DND-41 (cell line): Measurements from ENCODE around the gene PDZD11.
"Not testable (repeated sequence)": the region's sequence is repeated elsewhere in the genome, so short reads cannot be mapped to it uniquely, and the experiment has no call there.

Experiments
- ATAC-seq: fragments of 200-7000 bp; cut with Tn5 transposase; 3 replicates; pipeline ENCODE4 v1.9.1; 2021; ENCODE audit warnings: low read depth; ENCODE audit not compliant: insufficient read depth
- DNase-seq: peaks from one replicate; pipeline ENCODE4 v3.0.0-alpha.2; 2020
- H2AFZ ChIP-seq: 2 replicates; pipeline ENCODE4 v1.6.0; 2012; ENCODE audit warnings: low read depth, low read length
- H3K27ac ChIP-seq: 2 replicates; pipeline ENCODE4 v1.5.1; 2012; ENCODE audit warnings: low read length, inconsistent platforms
- H3K27me3 ChIP-seq: fragments of 200-600 bp; sonication (generic); 2 replicates; pipeline ENCODE4 v1.6.0; 2012; ENCODE audit warnings: low read length, mild to moderate bottlenecking, inconsistent platforms; ENCODE audit not compliant: insufficient read depth, poor library complexity
- H3K36me3 ChIP-seq: 2 replicates; pipeline ENCODE4 v1.5.1; 2012; ENCODE audit warnings: low read length, inconsistent platforms; ENCODE audit not compliant: insufficient read depth
- H3K4me1 ChIP-seq: 2 replicates; pipeline ENCODE4 v1.5.1; 2012; ENCODE audit warnings: mild to moderate bottlenecking, low read length; ENCODE audit not compliant: insufficient read depth
- H3K4me2 ChIP-seq: 2 replicates; pipeline ENCODE4 v1.6.0; 2012; ENCODE audit warnings: mild to moderate bottlenecking, moderate library complexity, low read length, inconsistent platforms; ENCODE audit not compliant: insufficient read depth
- H3K4me3 ChIP-seq, 2 experiments: fragments of 200-600 bp in 1 of 2; shearing (Covaris generic) in 1 of 2; 2 replicates each; pipeline ENCODE4 v1.5.1; 2012 to 2016; ENCODE audit warnings: inconsistent platforms in 2 of 2, low read length in 2 of 2, mild to moderate bottlenecking in 2 of 2, low read depth in 1 of 2, moderate library complexity in 1 of 2
- H3K79me2 ChIP-seq: 2 replicates; pipeline ENCODE4 v1.6.0; 2012; ENCODE audit warnings: low read length, inconsistent platforms; ENCODE audit not compliant: insufficient read depth
- H3K9ac ChIP-seq: 2 replicates; pipeline ENCODE4 v1.6.0; 2012; ENCODE audit warnings: low read depth, mild to moderate bottlenecking, inconsistent platforms, low read length, moderate library complexity
- H3K9me3 ChIP-seq: 2 replicates; pipeline ENCODE4 v1.5.1; 2012; ENCODE audit warnings: low read length, moderate library complexity, mild to moderate bottlenecking, inconsistent platforms; ENCODE audit not compliant: insufficient read depth, severe bottlenecking
- H4K20me1 ChIP-seq: 2 replicates; pipeline ENCODE4 v1.6.0; 2012; ENCODE audit warnings: low read length; ENCODE audit not compliant: insufficient read depth
- CTCF ChIP-seq: IDR thresholded peaks from 2 replicates; pipeline ENCODE4 v1.5.1; 2012; ENCODE audit warnings: borderline replicate concordance, low read length, moderate library complexity, mild to moderate bottlenecking; ENCODE audit not compliant: poor library complexity, severe bottlenecking; ENCODE audit errors: extremely low read depth
- EZH2 ChIP-seq: IDR thresholded peaks from 3 replicates; pipeline ENCODE4 v1.6.1; 2012; ENCODE audit warnings: borderline replicate concordance, low read depth, mild to moderate bottlenecking, moderate library complexity, low read length, inconsistent platforms; ENCODE audit not compliant: severe bottlenecking

Gene PDZD11

GRCh38 chrX:70280573-70280972, 9.2 kb downstream of the PDZD11 start:
- Histone ChIP-seq H3K9me3 (no peaks in the 10 kb centered on the region), H4K20me1 (no peaks in the 10 kb centered on the region), H3K4me2 (no peak overlapping the region), H3K27me3 (no peaks in the 10 kb centered on the region), H3K9ac (no peak overlapping the region), H3K27ac (no peak overlapping the region), H2AFZ (no peak overlapping the region), H3K79me2 (no peaks in the 10 kb centered on the region), H3K36me3 (no peaks in the 10 kb centered on the region), H3K4me3 (no peak overlapping the region), H3K4me1 (no peaks in the 10 kb centered on the region)
- DNase-seq, result no peak
- no peak for ATAC-seq
- no peak for TF ChIP-seq CTCF
- no peak for TF ChIP-seq EZH2

- TF ChIP-seq EZH2 (no peak), CTCF (no peak)
- no peaks in the 10 kb centered on the region for H3K79me2 ChIP-seq
- H3K36me3 ChIP-seq, result no peaks in the 10 kb centered on the region
- H4K20me1 ChIP-seq, result no peaks in the 10 kb centered on the region
- H3K4me2 ChIP-seq, result no peak overlapping the region
- H3K9ac ChIP-seq, result no peak overlapping the region
- no peaks in the 10 kb centered on the region for H3K27me3 ChIP-seq
- ATAC-seq, result no peak
- H3K9me3 ChIP-seq, result no peaks in the 10 kb centered on the region
- no peak overlapping the region for H2AFZ ChIP-seq
- no peak overlapping the region for H3K27ac ChIP-seq
- H3K4me1 ChIP-seq, result no peaks in the 10 kb centered on the region
- no peak overlapping the region for H3K4me3 ChIP-seq
- no peak for DNase-seq
These were observed 10.6 kb downstream of the PDZD11 start for GRCh38 chrX:70279081-70279480.

GRCh38 chrX:70274029-70274428, 15.7 kb downstream of the PDZD11 start:
- H3K4me3 ChIP-seq, H3K4me1 ChIP-seq, H3K79me2 ChIP-seq, H3K36me3 ChIP-seq, DNase-seq, H4K20me1 ChIP-seq, H3K9me3 ChIP-seq, H3K4me2 ChIP-seq, H2AFZ ChIP-seq, H3K9ac ChIP-seq, H3K27ac ChIP-seq, ATAC-seq, H3K27me3 ChIP-seq: not testable (repeated sequence)

- no peak for TF ChIP-seq EZH2
- TF ChIP-seq CTCF, result no peak
- Histone ChIP-seq H3K4me3 (no peak within 1 kb of the TSS), H3K9ac (no peak within 1 kb of the TSS), H3K27me3 (no peaks in the 10 kb centered on the region), H2AFZ (no peak within 1 kb of the TSS), H3K4me1 (no peaks in the 10 kb centered on the region), H3K36me3 (no peaks in the 10 kb centered on the region), H3K27ac (no peak within 1 kb of the TSS), H3K9me3 (no peaks in the 10 kb centered on the region), H3K4me2 (no peak within 1 kb of the TSS), H3K79me2 (no peaks in the 10 kb centered on the region), H4K20me1 (no peaks in the 10 kb centered on the region)
- ATAC-seq (no peak), DNase-seq (no peak)
These were observed 21.7 kb downstream of the PDZD11 start, which contains the start of gene ARR3 for GRCh38 chrX:70268034-70268433. ARR3 (plus strand) TSS chrX:70268334; CDS start chrX:70269386, 1,052 bp downstream.
